Panc1 (cell line): ENCODE results near the gene C1orf115.

Experiments used
- POLR2AphosphoS5 ChIP-seq: IDR thresholded peaks from 2 replicates; pipeline ENCODE4 v1.6.1; 2012; ENCODE audit warnings: mild to moderate bottlenecking, low read depth, low read length, moderate library complexity
- TF ChIP-seq, protein P1 (sequence below): fragments of 450-650 bp; IDR thresholded peaks from 2 replicates; pipeline ENCODE4 v1.5.1; 2017; ENCODE audit warnings: mild to moderate bottlenecking
- TF ChIP-seq, protein P2 (sequence below), 2 experiments: IDR thresholded peaks; 2 replicates each; pipeline ENCODE4 v1.6.1; 2011 to 2012; ENCODE audit warnings: low read depth in 2 of 2, control low read depth in 1 of 2, low read length in 1 of 2, mild to moderate bottlenecking in 1 of 2, moderate library complexity in 1 of 2; ENCODE audit not compliant: insufficient read depth in 1 of 2

DNA sequence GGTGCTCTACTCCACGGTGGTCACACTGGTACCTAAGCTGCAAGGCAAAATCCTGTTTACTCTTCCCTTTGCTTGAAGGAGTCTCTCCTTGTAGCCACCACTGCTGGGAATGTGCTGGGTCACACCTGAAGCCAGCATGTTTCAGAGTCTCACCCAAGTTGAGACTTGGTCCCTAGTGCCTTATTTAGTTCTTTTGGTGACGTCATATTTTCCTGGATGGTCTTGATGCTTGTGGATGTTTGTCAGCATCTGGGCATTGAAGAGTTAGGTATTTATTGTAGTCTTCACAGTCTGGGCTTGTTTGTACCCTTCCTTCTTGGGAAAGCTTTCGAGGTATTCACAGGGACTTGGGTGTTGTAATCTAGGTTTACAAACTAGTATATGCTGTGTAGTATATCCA, 52.4 kb downstream of the C1orf115 start:
- TF ChIP-seq, protein P1, sequence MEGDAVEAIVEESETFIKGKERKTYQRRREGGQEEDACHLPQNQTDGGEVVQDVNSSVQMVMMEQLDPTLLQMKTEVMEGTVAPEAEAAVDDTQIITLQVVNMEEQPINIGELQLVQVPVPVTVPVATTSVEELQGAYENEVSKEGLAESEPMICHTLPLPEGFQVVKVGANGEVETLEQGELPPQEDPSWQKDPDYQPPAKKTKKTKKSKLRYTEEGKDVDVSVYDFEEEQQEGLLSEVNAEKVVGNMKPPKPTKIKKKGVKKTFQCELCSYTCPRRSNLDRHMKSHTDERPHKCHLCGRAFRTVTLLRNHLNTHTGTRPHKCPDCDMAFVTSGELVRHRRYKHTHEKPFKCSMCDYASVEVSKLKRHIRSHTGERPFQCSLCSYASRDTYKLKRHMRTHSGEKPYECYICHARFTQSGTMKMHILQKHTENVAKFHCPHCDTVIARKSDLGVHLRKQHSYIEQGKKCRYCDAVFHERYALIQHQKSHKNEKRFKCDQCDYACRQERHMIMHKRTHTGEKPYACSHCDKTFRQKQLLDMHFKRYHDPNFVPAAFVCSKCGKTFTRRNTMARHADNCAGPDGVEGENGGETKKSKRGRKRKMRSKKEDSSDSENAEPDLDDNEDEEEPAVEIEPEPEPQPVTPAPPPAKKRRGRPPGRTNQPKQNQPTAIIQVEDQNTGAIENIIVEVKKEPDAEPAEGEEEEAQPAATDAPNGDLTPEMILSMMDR, result no peak
- TF ChIP-seq, protein P2, sequence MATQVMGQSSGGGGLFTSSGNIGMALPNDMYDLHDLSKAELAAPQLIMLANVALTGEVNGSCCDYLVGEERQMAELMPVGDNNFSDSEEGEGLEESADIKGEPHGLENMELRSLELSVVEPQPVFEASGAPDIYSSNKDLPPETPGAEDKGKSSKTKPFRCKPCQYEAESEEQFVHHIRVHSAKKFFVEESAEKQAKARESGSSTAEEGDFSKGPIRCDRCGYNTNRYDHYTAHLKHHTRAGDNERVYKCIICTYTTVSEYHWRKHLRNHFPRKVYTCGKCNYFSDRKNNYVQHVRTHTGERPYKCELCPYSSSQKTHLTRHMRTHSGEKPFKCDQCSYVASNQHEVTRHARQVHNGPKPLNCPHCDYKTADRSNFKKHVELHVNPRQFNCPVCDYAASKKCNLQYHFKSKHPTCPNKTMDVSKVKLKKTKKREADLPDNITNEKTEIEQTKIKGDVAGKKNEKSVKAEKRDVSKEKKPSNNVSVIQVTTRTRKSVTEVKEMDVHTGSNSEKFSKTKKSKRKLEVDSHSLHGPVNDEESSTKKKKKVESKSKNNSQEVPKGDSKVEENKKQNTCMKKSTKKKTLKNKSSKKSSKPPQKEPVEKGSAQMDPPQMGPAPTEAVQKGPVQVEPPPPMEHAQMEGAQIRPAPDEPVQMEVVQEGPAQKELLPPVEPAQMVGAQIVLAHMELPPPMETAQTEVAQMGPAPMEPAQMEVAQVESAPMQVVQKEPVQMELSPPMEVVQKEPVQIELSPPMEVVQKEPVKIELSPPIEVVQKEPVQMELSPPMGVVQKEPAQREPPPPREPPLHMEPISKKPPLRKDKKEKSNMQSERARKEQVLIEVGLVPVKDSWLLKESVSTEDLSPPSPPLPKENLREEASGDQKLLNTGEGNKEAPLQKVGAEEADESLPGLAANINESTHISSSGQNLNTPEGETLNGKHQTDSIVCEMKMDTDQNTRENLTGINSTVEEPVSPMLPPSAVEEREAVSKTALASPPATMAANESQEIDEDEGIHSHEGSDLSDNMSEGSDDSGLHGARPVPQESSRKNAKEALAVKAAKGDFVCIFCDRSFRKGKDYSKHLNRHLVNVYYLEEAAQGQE (IDR thresholded peaks at IDR 0.05; ENCODE audit: insufficient read depth in 1 of 2, low read depth in 2 of 2, low read length in 1 of 2), result no peak
- TF ChIP-seq POLR2AphosphoS5, result no peak
